ENCODE data around the gene LHFPL6.

DNA sequence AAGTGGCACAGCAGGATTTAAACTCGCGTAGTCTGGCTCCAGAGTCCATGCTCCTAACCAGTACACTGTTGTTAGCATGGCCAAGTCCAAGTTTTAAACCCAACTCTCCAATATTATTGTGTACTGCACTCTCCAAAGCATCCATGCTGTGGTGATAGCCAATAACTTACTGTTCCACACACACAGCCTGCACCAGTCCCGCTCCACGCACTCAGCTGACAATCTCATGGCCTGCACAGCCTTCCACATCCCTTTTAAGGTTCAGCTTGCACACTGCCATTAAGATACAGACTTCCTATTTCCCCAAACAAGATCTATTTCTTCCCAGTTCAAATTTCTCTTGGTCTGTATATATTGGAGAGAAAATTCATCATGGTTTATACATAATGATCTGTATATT lies 80.7 kb downstream of the LHFPL6 start:
- TF ChIP-seq, protein P1, sequence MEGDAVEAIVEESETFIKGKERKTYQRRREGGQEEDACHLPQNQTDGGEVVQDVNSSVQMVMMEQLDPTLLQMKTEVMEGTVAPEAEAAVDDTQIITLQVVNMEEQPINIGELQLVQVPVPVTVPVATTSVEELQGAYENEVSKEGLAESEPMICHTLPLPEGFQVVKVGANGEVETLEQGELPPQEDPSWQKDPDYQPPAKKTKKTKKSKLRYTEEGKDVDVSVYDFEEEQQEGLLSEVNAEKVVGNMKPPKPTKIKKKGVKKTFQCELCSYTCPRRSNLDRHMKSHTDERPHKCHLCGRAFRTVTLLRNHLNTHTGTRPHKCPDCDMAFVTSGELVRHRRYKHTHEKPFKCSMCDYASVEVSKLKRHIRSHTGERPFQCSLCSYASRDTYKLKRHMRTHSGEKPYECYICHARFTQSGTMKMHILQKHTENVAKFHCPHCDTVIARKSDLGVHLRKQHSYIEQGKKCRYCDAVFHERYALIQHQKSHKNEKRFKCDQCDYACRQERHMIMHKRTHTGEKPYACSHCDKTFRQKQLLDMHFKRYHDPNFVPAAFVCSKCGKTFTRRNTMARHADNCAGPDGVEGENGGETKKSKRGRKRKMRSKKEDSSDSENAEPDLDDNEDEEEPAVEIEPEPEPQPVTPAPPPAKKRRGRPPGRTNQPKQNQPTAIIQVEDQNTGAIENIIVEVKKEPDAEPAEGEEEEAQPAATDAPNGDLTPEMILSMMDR (IDR thresholded peaks at IDR 0.05): no peak
- no peak for TF ChIP-seq POLR2A (IDR thresholded peaks at IDR 0.05)

Data from esophagus squamous epithelium (tissue), 4 donors.